H1 (cell line): ENCODE results near the gene SRGAP3. TPM values are rescaled to one million over a fixed set of nuclear protein-coding genes. Genes with fewer than 3 reads are reported as not detected.

Source experiments
- CTCF ChIA-PET: fragments of 300-600 bp; sonication (Branson Sonifier 250); formaldehyde crosslinking; loops from one replicate; lab custom pipeline; 2021; ENCODE audit not compliant: partially characterized antibody; lab: Charles Lee
- POLR2A ChIA-PET: fragments of 300-600 bp; sonication (Branson Sonifier 250); formaldehyde crosslinking; loops from one replicate; lab custom pipeline; 2021; ENCODE audit warnings: inconsistent platforms; ENCODE audit not compliant: partially characterized antibody; lab: Charles Lee
- DNase-seq, 2 experiments: peaks; one replicate each; pipeline versions ENCODE4 v3.0.0 to v3.0.0-alpha.2; 2010 to 2022; ENCODE audit warnings: low spot score in 2 of 2, low read depth in 1 of 2, mixed read lengths in 1 of 2
- FAIRE-seq: peaks from 2 replicates; lab custom pipeline; 2011; peaks lifted over from hg19 to GRCh38; lab: Jason Lieb, UNC
- H2AFZ ChIP-seq: 2 replicates; pipeline ENCODE4 v1.8.1; 2012; ENCODE audit warnings: low read length, inconsistent platforms
- H2AK5ac ChIP-seq: 2 replicates; pipeline ENCODE4 v1.6.1; 2013; ENCODE audit warnings: low read depth, low read length
- H2BK120ac ChIP-seq: replicated peaks from 2 replicates; pipeline ENCODE3; 2013; ENCODE audit warnings: low read depth, low read length, inconsistent platforms
- H2BK12ac ChIP-seq: 2 replicates; pipeline ENCODE4 v1.6.1; 2013; ENCODE audit warnings: low read depth, low read length
- H2BK15ac ChIP-seq: 2 replicates; pipeline ENCODE4 v1.6.1; 2013; ENCODE audit warnings: low read length
- H2BK20ac ChIP-seq: 2 replicates; pipeline ENCODE4 v1.6.1; 2013; ENCODE audit warnings: low read length
- H2BK5ac ChIP-seq: 2 replicates; pipeline ENCODE4 v1.6.1; 2013; ENCODE audit warnings: low read depth, low read length
- H3K14ac ChIP-seq: 2 replicates; pipeline ENCODE4 v1.6.1; 2013; ENCODE audit warnings: inconsistent platforms; ENCODE audit not compliant: insufficient read length
- H3K18ac ChIP-seq: 2 replicates; pipeline ENCODE4 v1.6.1; 2013; ENCODE audit warnings: low read length; ENCODE audit errors: extremely low read depth
- H3K23ac ChIP-seq: 2 replicates; pipeline ENCODE4 v1.6.1; 2013; ENCODE audit warnings: inconsistent platforms; ENCODE audit not compliant: insufficient read length
- H3K23me2 ChIP-seq: 2 replicates; pipeline ENCODE4 v1.6.1; 2013; ENCODE audit warnings: low read depth, low read length
- H3K27ac ChIP-seq: 2 replicates; pipeline ENCODE4 v1.6.1; 2011; ENCODE audit warnings: low read depth, low read length, inconsistent platforms
- H3K27me3 ChIP-seq, 4 experiments: replicated peaks in 1 of 4; 1 replicate in 1 of 4; 2 replicates in 3 of 4; pipeline versions ENCODE4 v1.6.1 to v1.8.1; 2011 to 2013; ENCODE audit warnings: low read length in 3 of 4, mild to moderate bottlenecking in 3 of 4, inconsistent platforms in 2 of 4, mixed read lengths in 2 of 4, moderate library complexity in 1 of 4; ENCODE audit not compliant: control insufficient read depth in 3 of 4, insufficient read depth in 3 of 4; ENCODE audit errors: extremely low read depth in 1 of 4
- H3K36me3 ChIP-seq, 4 experiments: 2 replicates each; pipeline versions ENCODE4 v1.6.1 to v1.8.1; 2011 to 2013; ENCODE audit warnings: mild to moderate bottlenecking in 4 of 4, low read length in 3 of 4, moderate library complexity in 2 of 4, control low read depth in 1 of 4, inconsistent platforms in 1 of 4; ENCODE audit not compliant: insufficient read depth in 4 of 4, control insufficient read depth in 2 of 4
- H3K4ac ChIP-seq: replicated peaks from 2 replicates; pipeline ENCODE3; 2013; ENCODE audit warnings: low read length, low read depth, mixed read lengths, inconsistent platforms; ENCODE audit not compliant: insufficient read length
- H3K4me1 ChIP-seq, 4 experiments: replicated peaks in 1 of 4; 1 replicate in 1 of 4; 2 replicates in 3 of 4; pipeline versions ENCODE4 v1.6.1 to v1.8.1; 2011 to 2013; ENCODE audit warnings: low read length in 3 of 4, inconsistent platforms in 2 of 4, mixed read lengths in 1 of 4; ENCODE audit not compliant: insufficient read depth in 4 of 4, control insufficient read depth in 3 of 4
- H3K4me2 ChIP-seq, 2 experiments: 2 replicates each; pipeline versions ENCODE4 v1.6.1 to v1.8.1; 2011 to 2013; ENCODE audit warnings: low read depth in 2 of 2, low read length in 2 of 2, control low read depth in 1 of 2, inconsistent platforms in 1 of 2, mild to moderate bottlenecking in 1 of 2; ENCODE audit not compliant: insufficient read depth in 1 of 2
- H3K4me3 ChIP-seq, 4 experiments: fragments of 200-600, 300-600 bp in 1 of 4; sonication (generic), shearing (Covaris generic), sonication (Bioruptor Twin) in 1 of 4; 2 replicates each; pipeline versions ENCODE4 v1.5.1 to v1.8.1; 2011 to 2016; ENCODE audit warnings: low read length in 4 of 4, low read depth in 3 of 4, control low read depth in 2 of 4, inconsistent platforms in 2 of 4, mild to moderate bottlenecking in 2 of 4, mixed read lengths in 1 of 4, moderate library complexity in 1 of 4; ENCODE audit not compliant: insufficient read depth in 2 of 4; ENCODE audit errors: extremely low read depth in 1 of 4
- H3K56ac ChIP-seq: replicated peaks from 2 replicates; pipeline ENCODE3; 2013; ENCODE audit warnings: low read depth, mild to moderate bottlenecking, mixed read lengths, low read length, inconsistent platforms; ENCODE audit not compliant: insufficient read length
- H3K79me1 ChIP-seq: 2 replicates; pipeline ENCODE4 v1.6.1; 2013; ENCODE audit warnings: low read depth, low read length, control low read depth
- H3K79me2 ChIP-seq, 2 experiments: 2 replicates each; pipeline versions ENCODE4 v1.6.1 to v1.8.1; 2012 to 2013; ENCODE audit warnings: low read length in 2 of 2, mild to moderate bottlenecking in 2 of 2, inconsistent platforms in 1 of 2; ENCODE audit not compliant: insufficient read depth in 2 of 2, control insufficient read depth in 1 of 2
- H3K9ac ChIP-seq, 4 experiments: replicated peaks in 1 of 4; 1 replicate in 1 of 4; 2 replicates in 3 of 4; pipeline versions ENCODE4 v1.6.1 to v1.8.1; 2011 to 2013; ENCODE audit warnings: low read depth in 3 of 4, low read length in 3 of 4, control low read depth in 2 of 4, mild to moderate bottlenecking in 2 of 4, moderate library complexity in 2 of 4, inconsistent platforms in 1 of 4; ENCODE audit errors: extremely low read depth in 1 of 4
- H3K9me3 ChIP-seq, 2 experiments: 2 replicates each; pipeline versions ENCODE4 v1.6.1 to v1.8.1; 2012 to 2013; ENCODE audit warnings: mild to moderate bottlenecking in 2 of 2, moderate library complexity in 2 of 2, control low read depth in 1 of 2, inconsistent platforms in 1 of 2, low read depth in 1 of 2, low read length in 1 of 2, mixed read lengths in 1 of 2; ENCODE audit not compliant: insufficient read depth in 2 of 2
- H4K20me1 ChIP-seq, 2 experiments: replicated peaks in 1 of 2; 2 replicates each; pipeline versions ENCODE3 to v1.8.1; 2011 to 2013; ENCODE audit warnings: inconsistent platforms in 2 of 2, low read length in 2 of 2, mild to moderate bottlenecking in 1 of 2; ENCODE audit not compliant: insufficient read depth in 2 of 2, control insufficient read depth in 1 of 2
- H4K5ac ChIP-seq: 2 replicates; pipeline ENCODE4 v1.6.1; 2013; ENCODE audit warnings: low read length, low read depth, mixed read lengths, inconsistent platforms; ENCODE audit not compliant: insufficient read length
- H4K8ac ChIP-seq: 2 replicates; pipeline ENCODE4 v1.8.0; 2013; ENCODE audit warnings: mild to moderate bottlenecking, moderate library complexity, low read length, inconsistent platforms; ENCODE audit not compliant: insufficient read depth; ENCODE audit errors: extremely low read depth
- H4K91ac ChIP-seq: replicated peaks from 2 replicates; pipeline ENCODE3; 2013; ENCODE audit warnings: low read length, mixed read lengths, inconsistent platforms; ENCODE audit not compliant: insufficient read length
- HDAC6 ChIP-seq: IDR thresholded peaks from one replicate; pipeline ENCODE4 v1.7.1; 2012; ENCODE audit warnings: low read depth, mild to moderate bottlenecking, inconsistent platforms, low read length, moderate library complexity
- JUN ChIP-seq: IDR thresholded peaks from 2 replicates; pipeline ENCODE4 v1.6.1; 2011; ENCODE audit warnings: low read depth, mild to moderate bottlenecking, improper control_type of control experiment, low read length
- KDM1A ChIP-seq: fragments of 200-600, 300-600 bp; sonication (generic); IDR thresholded peaks from 2 replicates; pipeline ENCODE4 v1.7.1; 2016; ENCODE audit warnings: mild to moderate bottlenecking, low read length, borderline replicate concordance
- KDM4A ChIP-seq: IDR thresholded peaks from one replicate; pipeline ENCODE4 v1.7.1; 2012; ENCODE audit warnings: low read depth, mild to moderate bottlenecking, moderate library complexity, low read length, inconsistent platforms; ENCODE audit not compliant: severe bottlenecking
- NRF1 ChIP-seq: IDR thresholded peaks from 2 replicates; pipeline ENCODE4 v1.6.1; 2011; ENCODE audit warnings: mild to moderate bottlenecking, low read depth, low read length, improper control_type of control experiment
- PHF8 ChIP-seq: fragments of 200-600 bp; sonication (generic); conservative IDR thresholded peaks from 2 replicates; pipeline ENCODE4 v1.7.1; 2012; ENCODE audit warnings: low read depth, mild to moderate bottlenecking, inconsistent platforms, low read length, moderate library complexity
- RAD21 ChIP-seq, 2 experiments: IDR thresholded peaks in 1 of 2; conservative IDR thresholded peaks in 1 of 2; 2 replicates each; pipeline ENCODE4 v1.6.1; 2011; ENCODE audit warnings: low read depth in 2 of 2, low read length in 2 of 2, improper control_type of control experiment in 1 of 2, inconsistent platforms in 1 of 2, mild to moderate bottlenecking in 1 of 2, moderate library complexity in 1 of 2
- RNF2 ChIP-seq: fragments of 200-900, 300-1000 bp; sonication (generic); IDR thresholded peaks from 2 replicates; pipeline ENCODE4 v1.7.1; 2016; ENCODE audit warnings: borderline replicate concordance, low read depth, mild to moderate bottlenecking, antibody characterized with exemption, low read length; ENCODE audit not compliant: poor library complexity, severe bottlenecking; ENCODE audit errors: missing control alignments
- WGBS, 2 experiments: shearing (Covaris generic) in 1 of 2; methylation state at CpG; one replicate each; pipeline versions ENCODE4 v1.1.6 to v1.1.7; 2013 to 2015; ENCODE audit warnings: low lambda C conversion rate in 2 of 2, mixed read lengths in 2 of 2, inconsistent platforms in 1 of 2, low coverage in 1 of 2, missing lambda C conversion rate in 1 of 2; ENCODE audit not compliant: insufficient replicate concordance in 2 of 2, insufficient coverage in 1 of 2, insufficient read length in 1 of 2; ENCODE audit errors: extremely low coverage in 1 of 2, missing lambda C conversion rate in 1 of 2; 5-methylcytosine and 5-hydroxymethylcytosine counted together
- polyA plus RNA-seq, 7 experiments: library from polyadenylated mRNA; depleted of rRNA in 3 of 7; stranded (reverse) in 5 of 7; unstranded in 2 of 7; fragments of >200 nt in 5 of 7; fragments of 200-250 nt in 2 of 7; gene quantifications; 1 replicate in 5 of 7; 2 replicates in 1 of 7; 4 replicates in 1 of 7; pipeline versions ENCODE4 v1.2.1 to v1.2.3, GENCODE V29; 2011 to 2013; ENCODE audit warnings: missing spikeins in 2 of 7, mixed read lengths in 2 of 7
- total RNA-seq: library from RNA; stranded (reverse); fragmentation: NEBNext Ultra II Directional; extraction: Animal tissue kit (Norgen Biotek cat#: 25700); gene quantifications from 2 replicates; pipeline ENCODE4 v1.2.1, GENCODE V29; 2021

SRGAP3 gene
- total and polyA plus RNA-seq, 2 of the 8 experiments (the other 6 are each of a cell fraction or from before 2014, with no cell fraction given), result 5.8 to 11.4 TPM

DNA sequence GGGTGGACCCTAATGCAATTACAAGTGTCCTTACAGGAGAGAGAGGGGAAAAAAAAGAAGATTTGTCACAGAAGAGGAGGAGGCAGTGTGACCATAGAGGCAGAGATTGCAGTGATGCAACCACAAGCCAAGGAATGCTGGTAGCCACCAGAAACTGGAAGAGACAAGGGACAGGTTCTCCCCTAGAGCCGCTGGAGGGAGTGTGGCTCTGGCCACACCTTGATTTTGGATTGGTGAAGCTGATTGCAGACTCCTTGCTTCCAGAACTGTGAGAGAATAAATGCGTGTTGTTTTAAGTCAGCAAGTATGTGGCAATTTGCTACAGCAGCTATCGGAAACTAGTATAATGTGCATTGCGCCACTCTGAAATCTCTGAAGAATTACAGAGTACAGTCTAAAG, 110.1 kb downstream of the SRGAP3 start:
- Histone ChIP-seq H3K4ac (no peak overlapping the region), H3K23ac (no peak overlapping the region), H4K91ac (no peak overlapping the region), H2BK12ac (no peak overlapping the region), H3K9me3 (peaks cover 0 to 7% of the 10 kb centered on the region in 2 experiments; a peak in 1 of 4 replicates), H3K56ac (no peak overlapping the region), H3K79me2 (no peaks in the 10 kb centered on the region), H4K5ac (no peak overlapping the region), H3K9ac (no peak overlapping the region), H3K4me3 (no peak overlapping the region), H4K8ac (no peak overlapping the region), H3K4me2 (no peak overlapping the region), H2AFZ (no peak overlapping the region), H3K27me3 (peaks cover 0 to 13% (median 8%) of the 10 kb centered on the region in 4 experiments; a peak in 6 of 7 replicates), H2BK120ac (no peak overlapping the region), H3K79me1 (no peaks in the 10 kb centered on the region; the same call in 1 of the 2 replicates), H3K36me3 (no peaks in the 10 kb centered on the region), H2BK5ac (no peak overlapping the region), H2AK5ac (no peak overlapping the region), H3K18ac (no peak overlapping the region), H3K4me1 (peaks cover 4 to 10% (median 7%) of the 10 kb centered on the region in 4 experiments), H3K27ac (no peak overlapping the region), H2BK15ac (no peak overlapping the region), H3K23me2 (no peaks in the 10 kb centered on the region; the same call in 1 of the 2 replicates), H2BK20ac (no peak overlapping the region), H3K14ac (no peak overlapping the region), H4K20me1 (peaks cover 0 to 2% of the 10 kb centered on the region in 2 experiments)
- 93% methylated on average over 4 of the region's 4 CpGs; no CpG with 5 or more reads in 1 of the 2 experiments for WGBS, 2 experiments
- DNase-seq, result no peak
- ChIA-PET CTCF (interaction anchor here (0.8 to 1.2 kb wide), 2 partner anchors 11 to 19 kb away, joined by 3 to 4 read pairs; no protein-coding TSS in a partner anchor), POLR2A (no interaction called here)
- TF ChIP-seq HDAC6 (no peak), KDM4A (no peak), RNF2 (no peak), PHF8 (no peak), JUN (no peak), KDM1A (no peak), RAD21 (IDR thresholded peaks at IDR 0.05 in 1 of 2, conservative IDR thresholded peaks at IDR 0.05 in 1 of 2; ENCODE audit: low read depth in 2 of 2, low read length in 2 of 2) (no peak), NRF1 (no peak)
- no peak for FAIRE-seq
